Body of pancreas (tissue), 4 donors: ENCODE data around the gene LMBR1. TPM values are rescaled to one million over a fixed set of nuclear protein-coding genes. Genes with fewer than 3 reads are reported as not detected.
A peak's percentile ranks its signal among the peaks of the same experiment; 100 is the strongest.
"Not testable (repeated sequence)": the region's sequence is repeated elsewhere in the genome, so short reads cannot be mapped to it uniquely, and the experiment has no call there.

Experiments
- ATAC-seq: fragments of 150-250 bp; one replicate; pipeline ENCODE4 v1.9.1; 2016
- DNase-seq, 4 donors: peaks; one replicate each; pipeline ENCODE4 v3.0.0-alpha.2; 2019
- H3K27ac ChIP-seq, 4 donors: fragments of 200-600 bp; sonication (generic); 1 replicate in 3 of 4; 2 replicates in 1 of 4; pipeline versions ENCODE4 v1.5.1 to v1.6.1; 2016 to 2019; ENCODE audit warnings: mild to moderate bottlenecking in 1 of 4, mixed read lengths in 1 of 4, moderate library complexity in 1 of 4
- H3K27me3 ChIP-seq, 2 donors: fragments of 200-600 bp; sonication (generic); one replicate each; pipeline ENCODE4 v1.6.0; 2016; ENCODE audit warnings: mild to moderate bottlenecking in 1 of 2
- H3K36me3 ChIP-seq, 2 donors: fragments of 200-600 bp; sonication (generic); replicated peaks in 1 of 2; 2 replicates each; pipeline ENCODE4 v1.5.1; 2016; ENCODE audit warnings: low read depth in 2 of 2; ENCODE audit not compliant: insufficient read depth in 1 of 2
- H3K4me1 ChIP-seq: fragments of 200-600 bp; sonication (generic); one replicate; pipeline ENCODE4 v1.6.0; 2016
- H3K4me3 ChIP-seq, 2 donors: fragments of 200-600 bp; sonication (generic); 1 replicate in 1 of 2; 2 replicates in 1 of 2; pipeline ENCODE4 v1.5.1; 2016 to 2019
- H3K9me3 ChIP-seq, 3 donors: fragments of 200-600 bp; sonication (generic); 1 replicate in 2 of 3; 2 replicates in 1 of 3; pipeline ENCODE4 v1.5.1; 2016
- POLR2A ChIP-seq, 3 donors: fragments of 450-650 bp; IDR thresholded peaks; one replicate each; pipeline ENCODE4 v1.6.1; 2016; ENCODE audit warnings: antibody characterized with exemption in 3 of 3, mild to moderate bottlenecking in 2 of 3
- WGBS, 2 donors: methylation state at CpG; one replicate each; pipeline ENCODE4 v1.1.5; 2017; 5-methylcytosine and 5-hydroxymethylcytosine counted together
- intact Hi-C: fragments of 100-400 bp; cut with DNase I; formaldehyde crosslinking; loops from one replicate; pipeline ENCODE4 v1.15.1; 2023
- total RNA-seq, 2 donors: library from RNA; depleted of rRNA; stranded (reverse); fragments of >200 nt; gene quantifications; one replicate each; pipeline ENCODE4 v1.1.0, GENCODE V29; 2016
- TF ChIP-seq, protein P1 (sequence below), 7 experiments: fragments of 450-650 bp in 4 of 7; fragments of 200-600 bp in 3 of 7; sonication (generic) in 3 of 7; IDR thresholded peaks; one replicate each; pipeline ENCODE4 v1.5.1; 2016 to 2019; ENCODE audit warnings: antibody characterized with exemption in 7 of 7

LMBR1 gene
- 10 to 100 TPM; 23.4 to 54.0 TPM for total RNA-seq

DNA sequence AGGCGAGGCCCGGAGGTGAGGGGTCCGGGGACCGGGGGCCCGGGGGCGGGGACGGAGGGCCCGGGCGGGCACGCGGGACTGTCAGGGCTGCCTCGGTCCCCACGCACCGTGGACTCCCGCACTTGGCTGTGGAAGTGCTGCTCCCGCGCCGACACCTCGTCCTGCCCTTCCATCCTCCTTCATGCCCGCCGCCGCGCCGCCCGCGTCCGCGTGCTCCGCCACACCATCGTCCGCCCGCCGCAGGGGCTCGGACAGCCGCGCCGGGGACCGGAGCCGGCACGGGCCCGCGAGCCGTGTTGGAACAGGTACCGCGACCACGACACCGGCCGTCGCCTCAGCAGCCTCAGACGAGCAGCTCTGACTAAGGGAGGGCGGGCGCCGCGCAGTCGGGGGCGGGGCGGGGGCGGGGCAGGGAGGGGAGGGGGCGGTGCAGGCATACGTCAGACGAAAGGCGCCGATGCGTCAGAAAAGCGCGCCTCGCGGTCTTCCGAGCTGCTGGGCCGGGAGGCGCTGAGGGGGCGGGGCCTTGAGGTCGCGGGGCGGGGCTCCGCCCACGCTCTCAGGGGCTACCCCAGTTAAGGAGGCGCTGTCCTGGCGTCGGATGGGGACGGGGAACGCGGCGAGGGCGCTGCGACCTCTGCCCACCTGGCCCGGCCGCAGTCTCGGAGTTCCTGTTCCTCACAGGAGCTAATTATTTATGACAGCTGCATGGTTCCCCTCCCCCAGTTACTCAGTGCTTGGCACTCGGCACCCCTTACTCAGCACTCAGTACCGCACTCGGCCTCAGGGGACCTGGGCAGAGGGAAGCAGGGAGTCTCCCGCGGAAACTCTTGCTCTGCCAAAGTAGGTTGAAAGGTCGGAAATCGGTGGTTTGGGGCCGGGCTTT, at the start of gene LMBR1:
Gene LMBR1 (minus strand): TSS at position 363 of the 886 bp plus-strand sequence. CDS start 190 bp downstream, at position 173.
- DNase-seq (peak; percentile 95 to 96 (median 95)), ATAC-seq (peak; percentile 94)
- TF ChIP-seq POLR2A (IDR thresholded peaks at IDR 0.05), result peak; percentile 68 to 78 (median 73)
- TF ChIP-seq, protein P1, sequence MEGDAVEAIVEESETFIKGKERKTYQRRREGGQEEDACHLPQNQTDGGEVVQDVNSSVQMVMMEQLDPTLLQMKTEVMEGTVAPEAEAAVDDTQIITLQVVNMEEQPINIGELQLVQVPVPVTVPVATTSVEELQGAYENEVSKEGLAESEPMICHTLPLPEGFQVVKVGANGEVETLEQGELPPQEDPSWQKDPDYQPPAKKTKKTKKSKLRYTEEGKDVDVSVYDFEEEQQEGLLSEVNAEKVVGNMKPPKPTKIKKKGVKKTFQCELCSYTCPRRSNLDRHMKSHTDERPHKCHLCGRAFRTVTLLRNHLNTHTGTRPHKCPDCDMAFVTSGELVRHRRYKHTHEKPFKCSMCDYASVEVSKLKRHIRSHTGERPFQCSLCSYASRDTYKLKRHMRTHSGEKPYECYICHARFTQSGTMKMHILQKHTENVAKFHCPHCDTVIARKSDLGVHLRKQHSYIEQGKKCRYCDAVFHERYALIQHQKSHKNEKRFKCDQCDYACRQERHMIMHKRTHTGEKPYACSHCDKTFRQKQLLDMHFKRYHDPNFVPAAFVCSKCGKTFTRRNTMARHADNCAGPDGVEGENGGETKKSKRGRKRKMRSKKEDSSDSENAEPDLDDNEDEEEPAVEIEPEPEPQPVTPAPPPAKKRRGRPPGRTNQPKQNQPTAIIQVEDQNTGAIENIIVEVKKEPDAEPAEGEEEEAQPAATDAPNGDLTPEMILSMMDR (IDR thresholded peaks at IDR 0.05), result peak; percentile 47 to 96 (median 79)
- H3K27ac ChIP-seq, result peak within 1 kb of the TSS; percentile 93 to 97 (median 94)
- peak within 1 kb of the TSS; percentile 73 to 79 for H3K4me3 ChIP-seq
- H3K27me3 ChIP-seq, result no peaks in the 10 kb centered on the region
- no peaks in the 10 kb centered on the region for H3K9me3 ChIP-seq
- intact Hi-C loops, result no loop called here
- no peaks in the 10 kb centered on the region for H3K36me3 ChIP-seq
- WGBS, 2 donors, result 0% methylated on average over 20 to 61 of the region's 97 CpGs
- H3K4me1 ChIP-seq, result peaks cover 14% of the 10 kb centered on the region

DNA sequence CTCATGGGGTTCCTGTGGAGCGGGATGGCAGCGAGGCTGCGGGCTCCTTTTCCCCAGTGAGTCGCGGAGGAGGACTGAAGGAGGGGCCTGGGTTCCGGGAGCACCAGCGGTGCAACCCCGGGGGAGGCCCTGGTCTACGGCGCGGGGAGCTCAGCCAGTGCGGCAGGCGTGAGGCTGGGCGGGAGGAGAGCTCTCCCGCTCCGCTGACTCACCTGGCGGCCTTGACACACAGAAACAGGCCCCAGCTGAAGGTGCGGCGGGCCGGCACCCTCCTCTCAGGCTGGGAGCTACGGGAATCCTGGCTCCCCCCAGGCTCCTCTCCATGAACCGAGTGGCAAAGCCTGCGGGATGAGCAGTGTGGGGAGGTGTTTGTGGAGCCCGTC, 49.7 kb upstream of the LMBR1 start:
- H3K27me3 ChIP-seq, result no peaks in the 10 kb centered on the region
- TF ChIP-seq, protein P1 (IDR thresholded peaks at IDR 0.05), result no peak
- peak in 1 of 3 donors; percentile 24 for TF ChIP-seq POLR2A (IDR thresholded peaks at IDR 0.05)
- H3K4me3 ChIP-seq, result no peak overlapping the region
- no peaks in the 10 kb centered on the region for H3K9me3 ChIP-seq
- peaks cover 20% of the 10 kb centered on the region for H3K4me1 ChIP-seq
- ATAC-seq (peak; percentile 77), DNase-seq (peak; percentile 39 to 60 (median 52))
- H3K27ac ChIP-seq, result peak overlapping the region; percentile 58 to 86 (median 78)
- no peaks in the 10 kb centered on the region for H3K36me3 ChIP-seq
- WGBS, 2 donors, result 25 to 35% methylated on average over 7 to 22 of the region's 24 CpGs
- intact Hi-C loops, result no loop called here

DNA sequence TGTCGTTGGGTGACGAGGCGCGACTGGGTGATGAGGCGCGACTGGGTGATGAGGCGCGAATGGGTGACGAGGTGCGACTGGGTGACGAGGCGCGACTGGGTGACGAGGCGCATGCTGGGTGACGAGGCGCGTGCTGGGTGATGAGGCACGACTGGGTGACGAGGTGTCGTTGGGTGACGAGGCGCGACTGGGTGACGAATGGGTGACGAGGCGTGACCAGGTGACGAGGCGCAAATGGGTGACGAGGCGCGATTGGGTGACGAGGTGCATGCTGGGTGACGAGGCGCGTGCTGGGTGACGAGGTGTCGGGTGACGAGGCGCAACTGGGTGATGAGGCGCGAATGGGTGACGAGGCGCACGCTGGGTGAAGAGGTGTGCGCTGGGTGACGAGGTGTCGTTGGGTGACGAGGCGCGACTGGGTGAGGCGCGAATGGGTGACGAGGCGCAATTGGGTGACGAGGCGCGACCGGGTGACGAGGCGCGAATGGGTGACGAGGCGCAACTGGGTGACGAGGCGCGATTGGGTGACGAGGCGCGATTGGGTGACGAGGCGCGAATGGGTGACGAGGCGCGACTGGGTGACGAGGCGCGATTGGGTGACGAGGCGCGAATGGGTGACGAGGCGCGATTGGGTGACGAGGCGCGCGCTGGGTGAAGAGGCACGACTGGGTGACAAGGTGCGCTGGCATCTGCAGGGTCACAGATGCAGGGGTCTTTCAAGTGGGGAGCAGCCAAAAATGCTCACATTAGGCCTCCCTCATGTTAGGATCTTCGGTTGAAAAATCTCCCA, 48.6 kb upstream of the LMBR1 start:
- no peak for DNase-seq
- WGBS, 2 donors, result 94 to 96% methylated on average over 92 of the region's 92 CpGs
- H3K27me3 ChIP-seq, result no peaks in the 10 kb centered on the region

GRCh38 chr7:156940421-156941122, 47.6 kb upstream of the LMBR1 start:
- ATAC-seq (no peak), DNase-seq (no peak)
- Histone ChIP-seq H3K27me3 (no peaks in the 10 kb centered on the region), H3K27ac (no peak overlapping the region), H3K4me3 (no peak overlapping the region), H3K36me3 (no peaks in the 10 kb centered on the region), H3K9me3 (no peaks in the 10 kb centered on the region), H3K4me1 (peaks cover 20% of the 10 kb centered on the region)
- 87 to 88% methylated on average over 57 of the region's 57 CpGs for WGBS, 2 donors
- intact Hi-C loops, result no loop called here
- TF ChIP-seq POLR2A (IDR thresholded peaks at IDR 0.05), result no peak
- TF ChIP-seq, protein P1 (IDR thresholded peaks at IDR 0.05), result no peak

More for the DNA sequence above, 48.6 kb upstream of the LMBR1 start:
- Histone ChIP-seq H3K27ac (peak overlapping the region in 1 of 4 donors; percentile 76), H3K9me3 (no peaks in the 10 kb centered on the region), H3K36me3 (no peaks in the 10 kb centered on the region), H3K4me1 (peaks cover 20% of the 10 kb centered on the region), H3K4me3 (no peak overlapping the region)
- ATAC-seq, result no peak
- no peak for TF ChIP-seq POLR2A (IDR thresholded peaks at IDR 0.05)
- TF ChIP-seq, protein P1 (IDR thresholded peaks at IDR 0.05), result no peak
- intact Hi-C loops, result no loop called here

- H3K27me3 ChIP-seq, intact Hi-C loops, H3K9me3 ChIP-seq, H3K36me3 ChIP-seq, H3K27ac ChIP-seq, H3K4me3 ChIP-seq, DNase-seq, H3K4me1 ChIP-seq, ATAC-seq: not testable (repeated sequence)
- WGBS, 2 donors, result 82 to 90% methylated on average over 2 to 3 of the region's 3 CpGs
These were observed 43.8 kb upstream of the LMBR1 start for GRCh38 chr7:156936766-156937165.
